AG10803 (cell line): ENCODE measurements around the gene SPOCK1.
"Not testable (repeated sequence)": the region's sequence is repeated elsewhere in the genome, so short reads cannot be mapped to it uniquely, and the experiment has no call there.

Source experiments
- DNase-seq: peaks from one replicate; pipeline ENCODE4 v3.0.0; 2010; ENCODE audit warnings: low read depth
- H3K4me3 ChIP-seq: 2 replicates; pipeline ENCODE4 v1.5.1; 2011; ENCODE audit warnings: mild to moderate bottlenecking, low read length, control low read depth
- TF ChIP-seq, protein P1 (sequence below): conservative IDR thresholded peaks from 2 replicates; pipeline ENCODE4 v1.5.1; 2011; ENCODE audit warnings: mild to moderate bottlenecking, low read length, control low read depth, inconsistent platforms

Gene SPOCK1

DNA sequence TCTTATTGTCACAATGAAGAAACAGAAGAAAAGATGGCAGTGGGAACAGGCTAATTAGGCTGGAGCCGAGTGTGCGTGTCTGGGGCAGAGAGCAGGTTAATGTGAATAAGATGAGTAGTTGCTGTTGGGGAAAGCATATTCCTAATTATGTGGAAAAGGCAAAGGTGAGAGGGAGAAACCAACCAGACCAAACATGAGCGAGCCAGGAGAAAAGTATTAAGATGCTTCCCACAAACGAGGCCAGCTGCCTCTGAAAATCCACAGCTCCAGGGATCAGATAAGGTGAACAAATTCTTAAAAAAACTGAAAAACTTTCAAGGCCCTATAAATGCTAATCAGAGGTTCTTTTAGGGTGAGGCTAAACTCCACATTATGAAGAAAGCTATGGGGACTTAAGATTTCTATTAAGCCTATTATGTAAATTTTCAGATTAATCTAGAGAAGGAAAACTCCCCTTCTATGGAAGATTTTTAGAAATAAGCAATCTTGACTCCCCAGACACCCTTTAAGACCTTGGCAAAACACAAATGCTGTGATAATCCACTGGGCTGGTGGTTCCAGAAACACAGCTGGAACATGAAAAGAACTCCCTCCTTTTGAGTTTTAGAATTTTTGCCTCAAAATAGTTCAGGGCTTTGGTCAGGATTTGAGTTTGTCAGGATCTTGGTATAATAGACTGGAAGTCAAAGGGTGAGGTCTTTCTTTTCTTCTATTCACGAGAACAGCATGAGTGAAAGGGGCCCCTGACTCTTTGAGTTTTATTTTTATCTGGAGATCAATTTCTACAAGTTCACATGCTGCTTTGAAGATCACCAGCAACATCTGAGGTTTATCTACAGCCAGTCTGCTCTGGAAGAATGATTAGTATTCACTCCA, 238.1 kb downstream of the SPOCK1 start:
- TF ChIP-seq, protein P1, sequence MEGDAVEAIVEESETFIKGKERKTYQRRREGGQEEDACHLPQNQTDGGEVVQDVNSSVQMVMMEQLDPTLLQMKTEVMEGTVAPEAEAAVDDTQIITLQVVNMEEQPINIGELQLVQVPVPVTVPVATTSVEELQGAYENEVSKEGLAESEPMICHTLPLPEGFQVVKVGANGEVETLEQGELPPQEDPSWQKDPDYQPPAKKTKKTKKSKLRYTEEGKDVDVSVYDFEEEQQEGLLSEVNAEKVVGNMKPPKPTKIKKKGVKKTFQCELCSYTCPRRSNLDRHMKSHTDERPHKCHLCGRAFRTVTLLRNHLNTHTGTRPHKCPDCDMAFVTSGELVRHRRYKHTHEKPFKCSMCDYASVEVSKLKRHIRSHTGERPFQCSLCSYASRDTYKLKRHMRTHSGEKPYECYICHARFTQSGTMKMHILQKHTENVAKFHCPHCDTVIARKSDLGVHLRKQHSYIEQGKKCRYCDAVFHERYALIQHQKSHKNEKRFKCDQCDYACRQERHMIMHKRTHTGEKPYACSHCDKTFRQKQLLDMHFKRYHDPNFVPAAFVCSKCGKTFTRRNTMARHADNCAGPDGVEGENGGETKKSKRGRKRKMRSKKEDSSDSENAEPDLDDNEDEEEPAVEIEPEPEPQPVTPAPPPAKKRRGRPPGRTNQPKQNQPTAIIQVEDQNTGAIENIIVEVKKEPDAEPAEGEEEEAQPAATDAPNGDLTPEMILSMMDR = no peak
- H3K4me3 ChIP-seq = no peak overlapping the region

DNA sequence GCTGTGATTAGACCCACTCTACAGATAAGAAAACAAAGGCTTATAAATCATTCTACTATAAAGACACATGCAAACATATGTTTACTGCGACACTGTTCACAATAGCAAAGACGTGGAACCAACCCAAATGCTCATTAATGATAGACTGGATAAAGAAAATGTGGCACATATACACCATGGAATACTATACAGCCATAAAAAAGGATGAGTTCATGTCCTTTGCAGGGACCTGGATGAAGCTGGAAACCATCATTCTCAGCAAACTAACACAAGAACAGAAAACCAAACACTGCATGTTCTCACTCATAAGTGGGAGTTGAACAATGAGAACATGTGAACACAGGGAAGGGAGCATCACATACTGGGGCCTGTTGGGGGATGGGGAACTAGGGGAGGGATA, 240.0 kb downstream of the SPOCK1 start:
- H3K4me3 ChIP-seq, DNase-seq: not testable (repeated sequence)

More for the DNA sequence above, 238.1 kb downstream of the SPOCK1 start:
- no peak for DNase-seq

DNA sequence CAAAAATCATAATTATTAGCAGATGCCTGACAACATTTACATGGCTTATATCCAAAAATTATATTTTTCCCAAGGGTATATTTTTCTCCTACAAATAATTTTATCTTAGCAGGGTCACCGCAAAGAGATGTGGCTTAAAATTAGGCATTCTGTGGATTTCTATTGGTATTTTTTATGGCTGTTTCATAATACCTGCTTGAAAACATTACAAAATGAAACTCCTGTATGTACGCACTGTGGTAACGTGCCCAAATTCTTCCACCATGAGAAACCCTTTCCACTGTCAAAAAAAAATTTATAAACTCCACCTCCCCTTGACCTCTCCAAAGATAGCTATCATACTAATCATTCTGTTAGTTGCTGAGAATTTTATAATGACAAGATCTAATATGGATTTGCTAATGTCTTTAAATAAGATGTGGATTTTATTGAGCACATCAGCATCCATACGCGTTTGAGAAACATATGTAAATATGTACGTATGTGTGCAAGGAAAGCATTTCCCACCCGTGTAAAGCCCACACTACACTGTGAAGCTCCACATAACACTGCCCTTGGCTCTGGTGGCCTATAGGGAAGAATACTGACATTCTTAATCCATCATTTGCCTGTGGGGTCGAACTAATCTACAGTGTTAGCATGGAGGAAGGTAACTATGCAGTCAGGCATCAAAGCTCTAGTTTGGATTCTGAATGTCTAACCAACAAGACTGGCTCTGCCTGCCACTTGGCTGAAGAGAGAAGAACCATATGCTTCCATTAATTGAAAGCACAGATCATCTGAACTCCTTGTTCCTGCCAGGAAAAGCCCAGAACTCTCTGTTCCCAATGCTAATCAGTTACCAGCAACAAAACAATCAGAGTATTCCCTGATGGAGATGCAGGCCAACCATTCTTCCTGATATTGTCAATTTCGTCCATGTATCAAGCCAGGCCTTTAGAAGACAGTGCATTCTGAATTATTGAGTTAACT, 244.7 kb downstream of the SPOCK1 start:
- no peak overlapping the region for H3K4me3 ChIP-seq
- DNase-seq = peak; percentile 94
- TF ChIP-seq, protein P1 = no peak

DNA sequence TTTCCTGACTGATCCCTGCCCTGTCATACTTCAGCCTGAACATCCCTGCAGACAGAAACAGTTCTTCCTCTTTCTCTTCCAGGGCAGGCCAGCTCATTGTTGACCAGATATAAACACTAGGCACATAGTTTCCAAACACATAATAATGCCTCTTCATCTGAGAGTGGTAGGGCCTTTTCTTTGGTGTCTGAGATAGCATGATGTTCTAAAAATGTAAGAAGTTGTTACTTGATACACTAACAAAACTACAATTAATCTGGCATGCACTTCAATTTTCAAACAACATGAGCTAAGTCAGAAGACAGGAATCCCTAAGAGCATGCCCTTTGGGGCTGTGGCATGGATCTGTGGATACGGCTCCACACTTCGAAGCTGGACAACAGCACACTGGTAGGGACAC, 246.6 kb downstream of the SPOCK1 start:
- H3K4me3 ChIP-seq = no peak overlapping the region
- TF ChIP-seq, protein P1 = no peak
- DNase-seq = peak; percentile 31

DNA sequence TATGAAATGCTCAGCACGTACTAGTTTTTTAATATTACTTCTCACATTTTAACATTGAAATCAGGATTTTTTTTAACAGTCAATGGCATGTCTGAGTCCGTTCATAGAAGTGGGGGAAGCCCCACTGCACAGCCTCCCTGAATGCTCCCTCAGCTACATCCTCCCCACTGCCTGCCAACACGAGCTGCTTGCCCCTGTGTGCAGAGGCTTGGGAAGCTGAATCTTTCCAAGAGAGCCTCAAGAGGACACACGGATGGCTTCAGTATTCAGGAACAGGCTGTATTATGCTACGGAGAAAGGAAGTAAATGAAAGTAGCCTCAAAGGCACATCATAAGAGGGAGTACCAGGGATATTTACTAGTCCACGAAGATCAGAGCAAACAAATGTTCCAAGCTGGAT, 248.7 kb downstream of the SPOCK1 start:
- no peak for DNase-seq
- TF ChIP-seq, protein P1 = no peak
- H3K4me3 ChIP-seq = no peak overlapping the region

DNA sequence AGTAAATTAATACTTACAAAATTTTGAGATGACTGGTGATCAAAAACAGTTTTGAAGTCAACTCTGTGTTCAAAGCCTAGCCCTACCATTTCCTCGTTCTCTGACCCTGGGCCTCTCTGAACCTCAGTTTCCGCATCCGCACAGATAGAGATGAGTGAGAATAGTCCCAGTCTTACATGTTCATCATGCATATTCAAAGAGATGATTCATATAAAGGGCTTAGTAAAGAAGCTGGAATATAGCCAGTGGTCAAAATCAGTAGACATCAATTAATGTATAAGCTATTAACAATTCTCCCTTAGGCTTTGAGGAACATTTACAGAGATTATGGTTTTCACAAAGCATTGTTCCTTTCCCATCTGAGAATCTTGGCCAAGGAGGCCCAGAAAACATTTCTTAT, 250.6 kb downstream of the SPOCK1 start:
- no peak overlapping the region for H3K4me3 ChIP-seq
- no peak for DNase-seq
- TF ChIP-seq, protein P1 = no peak

DNA sequence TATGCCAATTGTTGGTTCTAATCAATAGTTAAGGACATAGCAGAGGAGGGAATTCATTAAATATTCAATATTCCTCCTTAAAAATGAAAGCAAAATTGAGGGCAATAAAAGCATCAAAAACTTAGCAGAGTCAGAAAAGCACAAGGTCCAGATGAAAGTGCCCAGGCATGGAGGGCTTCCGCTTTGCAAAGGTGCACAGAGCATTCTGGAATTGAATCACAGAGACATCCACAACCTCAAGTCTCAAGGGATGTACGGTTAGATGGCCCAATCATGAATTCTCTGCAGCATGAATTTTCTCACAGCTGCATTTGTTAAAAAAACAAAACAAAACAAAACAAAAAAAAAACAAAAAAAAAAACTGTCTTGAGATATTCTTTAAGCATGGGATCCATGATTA, 253.7 kb downstream of the SPOCK1 start:
- no peak overlapping the region for H3K4me3 ChIP-seq
- TF ChIP-seq, protein P1 = no peak
- DNase-seq = no peak
